WTC11 (cell line): Measurements from ENCODE around the gene RNGTT. TPM values are rescaled to one million over a fixed set of nuclear protein-coding genes. Genes with fewer than 3 reads are reported as not detected.

Experiments
- ATAC-seq: fragments of 200-7000 bp; cut with Tn5 transposase; 2 replicates; pipeline ENCODE4 v1.10.0; 2021; ENCODE audit warnings: mild to moderate bottlenecking, moderate library complexity
- CTCF ChIA-PET: fragments of 300-600 bp; sonication (Branson Sonifier 250); formaldehyde crosslinking; loops from one replicate; lab custom pipeline; 2021; ENCODE audit warnings: antibody characterized with exemption; lab: Charles Lee
- POLR2A ChIA-PET: fragments of 350-600 bp; sonication (Branson Sonifier 250); formaldehyde crosslinking; loops from one replicate; lab custom pipeline; 2021; ENCODE audit warnings: antibody characterized with exemption; lab: Charles Lee
- DNase-seq: peaks from one replicate; pipeline ENCODE4 v3.0.0; 2021; ENCODE audit warnings: low spot score
- H3K27ac Mint-ChIP-seq: 2 replicates; pipeline ENCODE4 v1.8.0; 2021; ENCODE audit warnings: mixed read lengths
- H3K27me3 Mint-ChIP-seq: 2 replicates; pipeline ENCODE4 v1.8.0; 2021; ENCODE audit warnings: low read depth, mild to moderate bottlenecking, moderate library complexity, mixed read lengths
- H3K36me3 Mint-ChIP-seq: 2 replicates; pipeline ENCODE4 v1.8.0; 2021; ENCODE audit warnings: mixed read lengths
- H3K4me1 Mint-ChIP-seq: 2 replicates; pipeline ENCODE4 v1.8.0; 2022; ENCODE audit warnings: mixed read lengths
- H3K4me3 Mint-ChIP-seq: 2 replicates; pipeline ENCODE4 v1.8.0; 2021; ENCODE audit warnings: mild to moderate bottlenecking, moderate library complexity, mixed read lengths
- H3K9me3 Mint-ChIP-seq: 2 replicates; pipeline ENCODE4 v1.8.0; 2021; ENCODE audit warnings: mixed read lengths
- AFF4 ChIP-seq: sonication (generic); formaldehyde crosslinking; IDR thresholded peaks from 2 replicates; pipeline ENCODE4 v1.8.1; 2023; ENCODE audit warnings: mild to moderate bottlenecking, missing genetic modification reagents, borderline replicate concordance
- AR ChIP-seq: fragments of 250-450 bp; sonication (Bioruptor Pico); IDR thresholded peaks from 2 replicates; pipeline ENCODE4 v1.9.0; 2021; ENCODE audit warnings: mild to moderate bottlenecking
- CDX4 ChIP-seq: fragments of 250-450 bp; sonication (Bioruptor Pico); IDR thresholded peaks from 2 replicates; pipeline ENCODE4 v1.9.0; 2021; ENCODE audit warnings: moderate library complexity, mild to moderate bottlenecking, inconsistent platforms, borderline replicate concordance
- GTF2I ChIP-seq: fragments of 250-450 bp; sonication (Bioruptor Pico); conservative IDR thresholded peaks from 2 replicates; pipeline ENCODE4 v1.4.0; 2021; ENCODE audit warnings: mild to moderate bottlenecking
- IRF2 ChIP-seq: sonication (generic); formaldehyde crosslinking; IDR thresholded peaks from 2 replicates; pipeline ENCODE4 v1.8.0; 2022; ENCODE audit warnings: low read depth, missing genetic modification reagents, borderline replicate concordance
- JAZF1 ChIP-seq: fragments of 250-450 bp; sonication (Bioruptor Pico); IDR thresholded peaks from 2 replicates; pipeline ENCODE4 v1.9.0; 2021; ENCODE audit warnings: moderate library complexity, mild to moderate bottlenecking, inconsistent platforms
- NR1H2 ChIP-seq: sonication (generic); formaldehyde crosslinking; IDR thresholded peaks from 2 replicates; pipeline ENCODE4 v1.9.0; 2021; ENCODE audit warnings: mild to moderate bottlenecking, moderate library complexity, missing genetic modification reagents
- PREB ChIP-seq: sonication (generic); formaldehyde crosslinking; IDR thresholded peaks from 2 replicates; pipeline ENCODE4 v1.8.1; 2022; ENCODE audit warnings: mild to moderate bottlenecking, missing genetic modification reagents, moderate library complexity, borderline replicate concordance
- RORB ChIP-seq: fragments of 250-450 bp; sonication (Bioruptor Pico); IDR thresholded peaks from 2 replicates; pipeline ENCODE4 v1.9.0; 2021; ENCODE audit warnings: mild to moderate bottlenecking
- SMAD3 ChIP-seq: sonication (generic); formaldehyde crosslinking; IDR thresholded peaks from 2 replicates; pipeline ENCODE4 v1.8.0; 2022; ENCODE audit warnings: missing genetic modification reagents, mild to moderate bottlenecking, borderline replicate concordance
- STAT6 ChIP-seq: sonication (generic); formaldehyde crosslinking; conservative IDR thresholded peaks from 2 replicates; pipeline ENCODE4 v1.8.1; 2023; ENCODE audit warnings: mild to moderate bottlenecking, low read depth, missing genetic modification reagents, moderate library complexity
- ZBTB21 ChIP-seq: sonication (generic); formaldehyde crosslinking; IDR thresholded peaks from 2 replicates; pipeline ENCODE4 v1.8.1; 2023; ENCODE audit warnings: mild to moderate bottlenecking, missing genetic modification reagents, borderline replicate concordance
- ZMAT4 ChIP-seq: fragments of 250-450 bp; sonication (Bioruptor Pico); IDR thresholded peaks from 2 replicates; pipeline ENCODE4 v1.9.0; 2021; ENCODE audit warnings: mild to moderate bottlenecking
- ZNF416 ChIP-seq: fragments of 250-450 bp; sonication (Bioruptor Pico); IDR thresholded peaks from 2 replicates; pipeline ENCODE4 v1.9.0; 2021; ENCODE audit warnings: mild to moderate bottlenecking, inconsistent platforms
- ZNF532 ChIP-seq: fragments of 250-450 bp; sonication (Bioruptor Pico); IDR thresholded peaks from 2 replicates; pipeline ENCODE4 v1.9.0; 2021; ENCODE audit warnings: mild to moderate bottlenecking, borderline replicate concordance
- total RNA-seq: library from RNA; stranded (reverse); gene quantifications from 3 replicates; pipeline ENCODE4 v1.2.3, GENCODE V29; 2021

RNGTT gene
- total RNA-seq, 1 experiment from 2014 or later: 20.4 TPM

- ChIA-PET POLR2A (no interaction called here), CTCF (no interaction called here)
- ATAC-seq (no peak), DNase-seq (no peak)
- H3K36me3 Mint-ChIP-seq: no peaks in the 10 kb centered on the region
- peaks cover 15% of the 10 kb centered on the region for H3K4me1 Mint-ChIP-seq
- H3K27me3 Mint-ChIP-seq: no peaks in the 10 kb centered on the region
- no peak overlapping the region for H3K4me3 Mint-ChIP-seq
- no peaks in the 10 kb centered on the region for H3K9me3 Mint-ChIP-seq
- H3K27ac Mint-ChIP-seq: no peak overlapping the region
- TF ChIP-seq GTF2I: no peak
- no peak for TF ChIP-seq ZBTB21 (CRISPR knock-in tag)
- TF ChIP-seq CDX4 (CRISPR knock-in tag): no peak
- TF ChIP-seq AR (CRISPR knock-in tag): no peak
- no peak for TF ChIP-seq RORB (CRISPR knock-in tag)
- no peak for TF ChIP-seq NR1H2 (CRISPR knock-in tag)
- TF ChIP-seq IRF2: no peak
- no peak for TF ChIP-seq ZMAT4 (CRISPR knock-in tag)
- no peak for TF ChIP-seq PREB
- TF ChIP-seq ZNF416 (CRISPR knock-in tag): no peak
- TF ChIP-seq STAT6 (CRISPR knock-in tag): no peak
- TF ChIP-seq SMAD3 (CRISPR knock-in tag): no peak
- no peak for TF ChIP-seq JAZF1
- no peak for TF ChIP-seq ZNF532 (CRISPR knock-in tag)
- no peak for TF ChIP-seq AFF4 (CRISPR knock-in tag)
- TF ChIP-seq, all 79 proteins: peak for 0
These were observed 283.6 kb downstream of the RNGTT start for GRCh38 chr6:88679841-88680240.
